ENCODE data around the gene PITHD1. TPM values are rescaled to one million over a fixed set of nuclear protein-coding genes. Genes with fewer than 3 reads are reported as not detected.
A peak's percentile ranks its signal among the peaks of the same experiment; 100 is the strongest.

The PITHD1 gene
- total and polyA plus RNA-seq, 10 of the 15 experiments (the other 5 are each of a cell fraction or from before 2014, with no cell fraction given): 23.7 to 82.2 (median 67.0) TPM

DNA sequence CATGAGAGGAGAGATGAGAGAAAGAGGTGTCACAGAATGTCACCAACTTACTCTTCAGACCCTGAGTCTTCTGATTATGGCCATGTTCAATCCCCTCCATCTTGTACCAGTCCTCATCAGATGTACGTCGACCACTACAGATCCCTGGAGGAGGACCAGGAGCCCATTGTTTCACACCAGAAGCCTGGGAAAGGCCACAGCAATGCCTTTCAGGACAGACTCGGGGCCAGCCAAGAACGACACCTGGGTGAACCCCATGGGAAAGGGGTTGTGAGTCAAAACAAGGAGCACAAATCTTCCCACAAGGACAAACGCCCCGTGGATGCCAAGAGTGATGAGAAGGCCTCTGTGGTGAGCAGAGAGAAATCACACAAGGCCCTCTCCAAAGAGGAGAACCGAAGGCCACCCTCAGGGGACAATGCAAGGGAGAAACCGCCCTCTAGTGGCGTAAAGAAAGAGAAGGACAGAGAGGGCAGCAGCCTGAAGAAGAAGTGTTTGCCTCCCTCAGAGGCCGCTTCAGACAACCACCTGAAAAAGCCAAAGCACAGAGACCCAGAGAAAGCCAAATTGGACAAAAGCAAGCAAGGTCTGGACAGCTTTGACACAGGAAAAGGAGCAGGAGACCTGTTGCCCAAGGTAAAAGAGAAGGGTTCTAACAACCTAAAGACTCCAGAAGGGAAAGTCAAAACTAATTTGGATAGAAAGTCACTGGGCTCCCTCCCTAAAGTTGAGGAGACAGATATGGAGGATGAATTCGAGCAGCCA, 27.0 kb upstream of the PITHD1 start:
- H3K27ac ChIP-seq (ENCODE audit: control insufficient read depth, insufficient read depth): no peak overlapping the region
- H3K36me3 ChIP-seq (ENCODE audit: control insufficient read depth in 2 of 2, insufficient read depth in 2 of 2, low read length in 1 of 2): peaks cover 33 to 47% of the 10 kb centered on the region in 2 experiments
- RAD21 ChIA-PET (ENCODE audit: unreplicated experiment): interaction anchor here (0.6 to 1.7 kb wide), 5 partner anchors 28 to 255 kb away, joined by 3 to 5 read pairs (median 3); no protein-coding TSS in a partner anchor
- CTCF ChIA-PET: interaction anchor here (0.6 to 11.3 kb wide), 18 partner anchors 8 to 212 kb away, joined by 3 to 155 read pairs (median 4); partner anchors contain the start of genes ELOA and RPL11
- 0 out of 2 replicates have a peak overlapping the region, but pooled peaks have one; percentile 9 for H3K9ac ChIP-seq (ENCODE audit: control insufficient read depth, insufficient read depth, low read length)
- no peak for FAIRE-seq
- H3K4me3 ChIP-seq: no peak overlapping the region
- DNase-seq (ENCODE audit: low read depth, low spot score): no peak
- in situ Hi-C loops (cut with MboI) (loop anchor here (5.0 kb wide), 1 partner anchor 204 kb away; no protein-coding TSS in a partner anchor), intact Hi-C loops (cut with micrococcal nuclease; ENCODE audit: unreplicated experiment) (loop anchor here (2.0 kb wide), 2 partner anchors 114 to 206 kb away; no protein-coding TSS in a partner anchor)
- peaks cover 47% of the 10 kb centered on the region for H3K79me2 ChIP-seq (ENCODE audit: control insufficient read depth, insufficient read depth, low read length)
- no peaks in the 10 kb centered on the region for H3K9me3 ChIP-seq (replicated peaks; ENCODE audit: control insufficient read depth, insufficient read depth, low read length)
- BruUV-seq (replicated peaks): TSS peak; percentile 32
- ATAC-seq: peak; percentile 97
- no peaks in the 10 kb centered on the region for H3K27me3 ChIP-seq (replicated peaks in 1 of 2; ENCODE audit: control insufficient read depth in 2 of 2, insufficient read depth in 2 of 2, low read length in 1 of 2)
- H3K4me1 ChIP-seq (ENCODE audit: control insufficient read depth, insufficient read depth, low read length): no peaks in the 10 kb centered on the region
- H3K4me2 ChIP-seq (ENCODE audit: control insufficient read depth, insufficient read depth): no peak overlapping the region
- SMC1A ChIA-PET (ENCODE audit: uncharacterized antibody, unreplicated experiment): interaction anchor here (0.6 to 1.6 kb wide), 12 partner anchors 17 to 254 kb away, joined by 3 to 6 read pairs (median 3); partner anchors contain the start of gene RPL11
- POLR2A ChIA-PET: interaction anchor here (1.5 kb wide), 1 partner anchor 114 kb away, joined by 3 read pairs; no protein-coding TSS in a partner anchor
- H4K20me1 ChIP-seq (ENCODE audit: control insufficient read depth, insufficient read depth): peaks cover 4% of the 10 kb centered on the region
- no peak overlapping the region for H2AFZ ChIP-seq (ENCODE audit: control insufficient read depth, low read depth, low read length)
- WGBS (ENCODE audit: insufficient coverage, insufficient replicate concordance, low lambda C conversion rate, missing lambda C conversion rate): 23% methylated on average over 11 of the region's 11 CpGs
- TF ChIP-seq ZNF24 (IDR thresholded peaks at IDR 0.05) (no peak), RAD21 (IDR thresholded peaks at IDR 0.05; ENCODE audit: insufficient read depth, low read depth, low read length) (peak; percentile 93), MEF2B (IDR thresholded peaks at IDR 0.05; ENCODE audit: partially characterized antibody, poor library complexity, severe bottlenecking) (peak; percentile 10), NFXL1 (IDR thresholded peaks at IDR 0.05; ENCODE audit: borderline replicate concordance) (no peak), SMC3 (IDR thresholded peaks at IDR 0.05; ENCODE audit: borderline replicate concordance, low read length) (peak; percentile 77; the same call in 1 of the 2 replicates), CHD1 (IDR thresholded peaks at IDR 0.05; ENCODE audit: low read depth, low read length) (no peak), POLR2AphosphoS5 (IDR thresholded peaks at IDR 0.05; ENCODE audit: low read length) (no peak), SREBF1 (IDR thresholded peaks at IDR 0.05; ENCODE audit: low read length) (no peak), CBX3 (IDR thresholded peaks at IDR 0.05; ENCODE audit: borderline replicate concordance, low read depth) (no peak), YBX1 (IDR thresholded peaks at IDR 0.05) (no peak), POU2F2 (IDR thresholded peaks at IDR 0.05; ENCODE audit: borderline replicate concordance, low read depth, low read length) (no peak), CBFB (IDR thresholded peaks at IDR 0.05; ENCODE audit: low read depth) (no peak), JUNB (IDR thresholded peaks at IDR 0.05) (no peak), RAD51 (IDR thresholded peaks at IDR 0.05) (no peak), ZNF217 (IDR thresholded peaks at IDR 0.05) (no peak)
- TF ChIP-seq, protein P1, sequence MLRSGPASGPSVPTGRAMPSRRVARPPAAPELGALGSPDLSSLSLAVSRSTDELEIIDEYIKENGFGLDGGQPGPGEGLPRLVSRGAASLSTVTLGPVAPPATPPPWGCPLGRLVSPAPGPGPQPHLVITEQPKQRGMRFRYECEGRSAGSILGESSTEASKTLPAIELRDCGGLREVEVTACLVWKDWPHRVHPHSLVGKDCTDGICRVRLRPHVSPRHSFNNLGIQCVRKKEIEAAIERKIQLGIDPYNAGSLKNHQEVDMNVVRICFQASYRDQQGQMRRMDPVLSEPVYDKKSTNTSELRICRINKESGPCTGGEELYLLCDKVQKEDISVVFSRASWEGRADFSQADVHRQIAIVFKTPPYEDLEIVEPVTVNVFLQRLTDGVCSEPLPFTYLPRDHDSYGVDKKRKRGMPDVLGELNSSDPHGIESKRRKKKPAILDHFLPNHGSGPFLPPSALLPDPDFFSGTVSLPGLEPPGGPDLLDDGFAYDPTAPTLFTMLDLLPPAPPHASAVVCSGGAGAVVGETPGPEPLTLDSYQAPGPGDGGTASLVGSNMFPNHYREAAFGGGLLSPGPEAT (IDR thresholded peaks at IDR 0.05; ENCODE audit: low read depth): no peak
- TF ChIP-seq, protein P2, sequence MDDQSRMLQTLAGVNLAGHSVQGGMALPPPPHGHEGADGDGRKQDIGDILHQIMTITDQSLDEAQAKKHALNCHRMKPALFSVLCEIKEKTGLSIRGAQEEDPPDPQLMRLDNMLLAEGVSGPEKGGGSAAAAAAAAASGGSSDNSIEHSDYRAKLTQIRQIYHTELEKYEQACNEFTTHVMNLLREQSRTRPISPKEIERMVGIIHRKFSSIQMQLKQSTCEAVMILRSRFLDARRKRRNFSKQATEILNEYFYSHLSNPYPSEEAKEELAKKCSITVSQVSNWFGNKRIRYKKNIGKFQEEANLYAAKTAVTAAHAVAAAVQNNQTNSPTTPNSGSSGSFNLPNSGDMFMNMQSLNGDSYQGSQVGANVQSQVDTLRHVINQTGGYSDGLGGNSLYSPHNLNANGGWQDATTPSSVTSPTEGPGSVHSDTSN (IDR thresholded peaks at IDR 0.05; ENCODE audit: insufficient replicate concordance, low read depth, low read length): no peak
- TF ChIP-seq, protein P3, sequence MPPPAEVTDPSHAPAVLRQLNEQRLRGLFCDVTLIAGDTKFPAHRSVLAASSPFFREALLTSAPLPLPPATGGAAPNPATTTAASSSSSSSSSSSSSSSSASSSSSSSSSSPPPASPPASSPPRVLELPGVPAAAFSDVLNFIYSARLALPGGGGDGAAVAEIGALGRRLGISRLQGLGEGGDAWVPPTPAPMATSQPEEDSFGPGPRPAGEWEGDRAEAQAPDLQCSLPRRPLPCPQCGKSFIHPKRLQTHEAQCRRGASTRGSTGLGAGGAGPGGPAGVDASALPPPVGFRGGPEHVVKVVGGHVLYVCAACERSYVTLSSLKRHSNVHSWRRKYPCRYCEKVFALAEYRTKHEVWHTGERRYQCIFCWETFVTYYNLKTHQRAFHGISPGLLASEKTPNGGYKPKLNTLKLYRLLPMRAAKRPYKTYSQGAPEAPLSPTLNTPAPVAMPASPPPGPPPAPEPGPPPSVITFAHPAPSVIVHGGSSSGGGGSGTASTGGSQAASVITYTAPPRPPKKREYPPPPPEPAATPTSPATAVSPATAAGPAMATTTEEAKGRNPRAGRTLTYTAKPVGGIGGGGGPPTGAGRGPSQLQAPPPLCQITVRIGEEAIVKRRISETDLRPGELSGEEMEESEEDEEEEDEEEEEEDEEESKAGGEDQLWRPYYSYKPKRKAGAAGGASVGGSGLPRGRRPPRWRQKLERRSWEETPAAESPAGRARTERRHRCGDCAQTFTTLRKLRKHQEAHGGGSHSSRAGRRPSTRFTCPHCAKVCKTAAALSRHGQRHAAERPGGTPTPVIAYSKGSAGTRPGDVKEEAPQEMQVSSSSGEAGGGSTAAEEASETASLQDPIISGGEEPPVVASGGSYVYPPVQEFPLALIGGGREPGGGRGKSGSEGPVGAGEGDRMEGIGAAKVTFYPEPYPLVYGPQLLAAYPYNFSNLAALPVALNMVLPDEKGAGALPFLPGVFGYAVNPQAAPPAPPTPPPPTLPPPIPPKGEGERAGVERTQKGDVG (CRISPR knock-in tag; IDR thresholded peaks at IDR 0.05): no peak

All from GM12878 (cell line).